DMS153 (cell line): ENCODE measurements around the gene SLC35G4.
"Not testable (repeated sequence)": the region's sequence is repeated elsewhere in the genome, so short reads cannot be mapped to it uniquely, and the experiment has no call there.

Experiments used
- DNase-seq: peaks from one replicate; lab custom pipeline; 2025; lab: John Stamatoyannopoulos, UW

Gene SLC35G4

GRCh38 chr18:11614042-11614441, 4.6 kb downstream of the SLC35G4 start:
- DNase-seq, result not testable (repeated sequence)

- not testable (repeated sequence) for DNase-seq
These were observed 5.6 kb downstream of the SLC35G4 start for GRCh38 chr18:11614981-11615380.

- not testable (repeated sequence) for DNase-seq
These were observed 37.9 kb downstream of the SLC35G4 start for GRCh38 chr18:11647310-11647709.

GRCh38 chr18:11647804-11648203, 38.4 kb downstream of the SLC35G4 start:
- not testable (repeated sequence) for DNase-seq

GRCh38 chr18:11649839-11650238, 40.4 kb downstream of the SLC35G4 start:
- no peak for DNase-seq

- no peak for DNase-seq
These were observed 42.5 kb downstream of the SLC35G4 start for GRCh38 chr18:11651899-11652298.

GRCh38 chr18:11653521-11653920, 44.1 kb downstream of the SLC35G4 start:
- no peak for DNase-seq

- DNase-seq, result no peak
These were observed 45.6 kb downstream of the SLC35G4 start for GRCh38 chr18:11654736-11655605.

- no peak for DNase-seq
These were observed 46.2 kb downstream of the SLC35G4 start for GRCh38 chr18:11655606-11655932.

- no peak for DNase-seq
These were observed 47.8 kb downstream of the SLC35G4 start for GRCh38 chr18:11657152-11657551.

GRCh38 chr18:11657554-11657953, 48.2 kb downstream of the SLC35G4 start:
- DNase-seq, result no peak

GRCh38 chr18:11658019-11658418, 48.6 kb downstream of the SLC35G4 start:
- DNase-seq, result no peak

- no peak for DNase-seq
These were observed 49.6 kb downstream of the SLC35G4 start for GRCh38 chr18:11658989-11659388.
